ENCODE measurements around the gene CCL13. TPM values are rescaled to one million over a fixed set of nuclear protein-coding genes. Genes with fewer than 3 reads are reported as not detected.

The CCL13 gene
- total RNA-seq, 1 donor from 2014 or later: not detected

DNA sequence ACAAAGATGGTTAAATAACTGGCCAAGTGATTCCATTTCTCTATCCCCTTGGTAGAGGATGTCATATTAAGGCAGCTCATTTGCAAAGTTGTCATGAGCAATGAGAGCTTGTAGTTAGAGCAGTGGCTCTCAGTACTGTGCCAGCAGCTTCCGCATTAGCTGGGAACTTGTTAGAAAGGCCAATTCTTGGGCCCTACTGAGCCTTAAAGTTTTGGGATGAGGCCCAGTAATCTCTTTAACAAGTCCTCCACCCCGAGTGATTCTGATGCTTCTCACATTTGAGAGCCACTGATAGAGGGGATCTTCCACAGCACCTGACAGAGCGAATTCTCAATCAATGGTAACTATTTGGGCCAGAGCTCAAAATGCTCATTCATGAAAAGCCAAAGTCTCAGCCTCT lies 26.9 kb downstream of the CCL13 start:
- no peak for DNase-seq (ENCODE audit: extremely low read depth, low read depth, low spot score)

GRCh38 chr17:34384271-34384670 lies 28.0 kb downstream of the CCL13 start:
- no peak for DNase-seq (ENCODE audit: extremely low read depth, low read depth, low spot score)

GRCh38 chr17:34384822-34385605 lies 28.7 kb downstream of the CCL13 start:
- DNase-seq (ENCODE audit: extremely low read depth, low read depth, low spot score): no peak

GRCh38 chr17:34386343-34386696 lies 30.0 kb downstream of the CCL13 start:
- DNase-seq (ENCODE audit: extremely low read depth, low read depth, low spot score): no peak

- DNase-seq (ENCODE audit: extremely low read depth, low read depth, low spot score): no peak
Observed at GRCh38 chr17:34386697-34387550, 30.6 kb downstream of the CCL13 start.

DNA sequence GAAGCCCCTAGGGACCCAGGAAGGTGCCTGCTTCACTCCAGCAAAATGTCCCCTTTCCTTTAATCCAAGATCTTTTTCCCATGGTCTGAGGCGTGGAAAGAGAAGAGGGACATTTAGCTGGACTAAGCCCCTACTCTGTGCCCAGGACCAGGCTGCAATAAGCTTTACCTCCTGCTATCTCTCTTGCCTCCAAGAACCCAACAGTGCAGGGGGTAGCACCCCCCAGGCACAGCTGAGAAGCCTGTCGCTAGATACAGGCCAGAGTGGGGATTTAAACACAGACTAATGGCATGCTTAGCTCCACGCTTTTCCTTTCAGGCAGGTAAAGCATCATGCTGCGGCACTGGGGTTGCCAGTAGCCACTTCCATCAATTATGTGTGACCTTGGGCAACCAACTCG lies 31.3 kb downstream of the CCL13 start:
- DNase-seq (ENCODE audit: extremely low read depth, low read depth, low spot score): no peak

DNA sequence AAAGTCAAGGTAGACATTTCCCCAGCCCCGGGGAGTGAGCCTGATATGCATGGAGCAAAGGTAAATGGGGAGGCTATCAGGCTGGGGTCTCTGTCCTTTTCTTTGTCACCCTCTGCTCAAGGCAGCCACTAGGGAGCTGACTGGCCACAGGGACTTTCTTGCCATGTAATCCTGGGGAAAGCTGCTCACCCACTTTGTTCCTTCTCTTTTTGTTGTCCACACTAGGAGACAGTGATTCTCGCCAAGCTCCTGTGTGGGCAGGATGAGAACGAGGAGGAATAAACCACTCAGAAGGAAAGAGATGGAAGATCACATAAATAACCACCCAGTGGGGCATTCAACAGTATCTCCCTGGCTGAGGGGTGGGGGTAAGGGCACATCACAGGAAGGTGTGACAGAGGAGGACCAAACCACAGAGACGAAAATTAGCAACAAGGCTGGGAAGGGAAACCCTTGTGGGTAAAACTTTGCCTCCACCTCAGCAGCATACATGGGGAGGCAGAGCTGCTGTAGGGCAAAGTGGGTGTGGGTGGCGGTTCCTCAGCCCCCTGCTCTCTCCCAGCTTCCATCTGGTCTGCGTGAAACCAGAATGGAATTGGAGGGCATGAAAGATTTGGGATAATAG lies 33.0 kb downstream of the CCL13 start:
- no peak for DNase-seq (ENCODE audit: extremely low read depth, low read depth, low spot score)

- DNase-seq (ENCODE audit: extremely low read depth, low read depth, low spot score): no peak
Observed at GRCh38 chr17:34390649-34391048, 34.4 kb downstream of the CCL13 start.

- no peak for DNase-seq (ENCODE audit: extremely low read depth, low read depth, low spot score)
Observed at GRCh38 chr17:34391241-34391640, 35.0 kb downstream of the CCL13 start.

DNA sequence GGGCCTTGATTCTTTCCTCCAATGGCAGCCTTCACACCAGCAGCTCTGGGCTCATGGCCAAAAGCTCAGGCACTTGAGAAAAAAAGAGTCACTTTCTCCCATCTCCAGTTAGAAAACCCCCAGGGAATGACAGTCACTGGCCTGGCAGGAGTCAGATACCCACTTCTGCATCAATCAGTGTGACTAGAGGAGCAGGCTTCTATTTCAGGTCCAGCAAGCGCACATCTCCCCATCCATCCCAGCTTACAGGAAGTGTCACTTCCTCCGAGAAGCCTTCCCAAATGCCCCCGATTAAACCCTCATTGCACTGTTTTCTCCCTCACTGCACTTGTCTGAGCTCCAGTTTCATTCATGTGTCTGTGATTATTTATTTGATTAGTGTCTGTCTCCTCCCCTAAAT lies 37.1 kb downstream of the CCL13 start:
- DNase-seq (ENCODE audit: extremely low read depth, low read depth, low spot score): no peak

- DNase-seq (ENCODE audit: extremely low read depth, low read depth, low spot score): no peak
Observed at GRCh38 chr17:34397265-34397664, 41.0 kb downstream of the CCL13 start.

- no peak for DNase-seq (ENCODE audit: extremely low read depth, low read depth, low spot score)
Observed at GRCh38 chr17:34398990-34399389, 42.7 kb downstream of the CCL13 start.

DNA sequence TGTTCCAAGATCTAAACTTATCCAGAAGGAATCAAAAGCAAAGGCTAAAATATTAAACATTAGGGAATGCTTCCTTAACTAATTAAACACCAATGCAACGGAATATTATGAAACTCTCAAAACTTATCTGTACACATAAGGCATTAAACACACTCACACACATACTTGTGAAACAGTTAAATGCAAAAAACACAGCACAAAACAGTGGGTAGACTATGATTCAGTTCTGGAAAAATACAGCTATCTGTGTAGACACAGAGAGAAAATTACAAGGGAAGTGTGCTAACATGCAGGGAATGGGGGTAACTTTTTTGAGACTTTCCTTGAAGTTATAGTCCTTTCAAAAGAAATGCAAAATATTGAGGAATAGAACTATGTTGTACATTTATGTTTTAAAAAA lies 43.4 kb downstream of the CCL13 start:
- no peak for DNase-seq (ENCODE audit: extremely low read depth, low read depth, low spot score)

- no peak for DNase-seq (ENCODE audit: extremely low read depth, low read depth, low spot score)
Observed at GRCh38 chr17:34400301-34400931, 44.1 kb downstream of the CCL13 start.

DNA sequence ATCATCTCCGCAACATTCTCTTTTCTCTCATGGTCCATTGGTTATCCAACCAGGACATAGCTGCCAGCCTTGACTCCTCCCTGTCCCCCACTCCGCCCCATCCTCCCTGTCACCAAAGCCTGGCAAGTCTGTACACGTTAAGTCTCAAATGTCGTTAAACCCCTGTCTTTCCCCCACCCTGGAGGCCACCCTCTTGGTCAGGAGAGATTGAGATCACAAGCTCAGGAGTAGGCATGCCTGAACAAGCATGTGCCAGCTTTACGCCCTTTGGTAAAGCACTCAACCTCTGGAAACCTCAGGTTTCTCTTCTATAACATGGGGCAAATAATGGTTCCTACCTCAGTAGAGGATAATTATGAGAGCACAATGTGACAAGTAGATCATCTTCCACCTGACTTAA lies 44.9 kb downstream of the CCL13 start:
- DNase-seq (ENCODE audit: extremely low read depth, low read depth, low spot score): no peak

DNA sequence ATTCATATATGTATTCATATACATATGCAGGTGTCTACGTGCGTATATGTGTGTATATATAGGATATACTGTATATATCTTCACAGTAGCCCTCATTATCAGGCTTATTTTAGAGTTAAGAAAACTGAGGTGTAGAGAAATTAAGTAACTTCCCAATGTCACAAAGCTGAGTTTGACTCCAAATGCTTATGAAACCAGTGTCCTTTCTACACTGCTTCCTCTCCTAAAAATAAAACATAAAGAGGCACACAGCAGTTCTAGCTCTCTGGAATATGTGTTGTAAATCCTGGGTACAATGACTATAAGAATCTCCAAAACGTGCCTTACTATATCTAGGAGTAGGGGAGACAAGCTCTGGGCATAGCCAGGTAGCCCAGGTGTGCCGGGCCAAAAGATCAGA lies 46.7 kb downstream of the CCL13 start:
- DNase-seq (ENCODE audit: extremely low read depth, low read depth, low spot score): no peak

- no peak for DNase-seq (ENCODE audit: extremely low read depth, low read depth, low spot score)
Observed at GRCh38 chr17:34406226-34406625, 49.9 kb downstream of the CCL13 start.
